Lower leg skin (tissue), 4 donors: ENCODE measurements around the gene ZC3H6. TPM values are rescaled to one million over a fixed set of nuclear protein-coding genes. Genes with fewer than 3 reads are reported as not detected.

Experiments
- DNase-seq, 2 donors: peaks; one replicate each; pipeline ENCODE4 v3.0.0-alpha.2; 2019; ENCODE audit warnings: low spot score in 2 of 2
- H3K4me3 ChIP-seq: fragments of 200-600 bp; sonication (generic); 2 replicates; pipeline ENCODE4 v1.5.1; 2017; ENCODE audit warnings: mild to moderate bottlenecking, low read depth; ENCODE audit not compliant: poor library complexity, severe bottlenecking
- POLR2A ChIP-seq, 2 donors: fragments of 450-650 bp; IDR thresholded peaks; one replicate each; pipeline ENCODE4 v1.6.1; 2016 to 2017; ENCODE audit warnings: antibody characterized with exemption in 2 of 2, mild to moderate bottlenecking in 1 of 2, moderate library complexity in 1 of 2
- WGBS, 2 donors: methylation state at CpG; one replicate each; pipeline ENCODE4 v1.1.5; 2018; 5-methylcytosine and 5-hydroxymethylcytosine counted together
- intact Hi-C: fragments of 100-400 bp; cut with DNase I; formaldehyde crosslinking; loops from one replicate; pipeline ENCODE4 v1.15.0; 2023; ENCODE audit warnings: low total_unique reads
- total RNA-seq, 4 donors: library from RNA; depleted of rRNA; stranded (reverse); fragments of >200 nt; gene quantifications; one replicate each; pipeline ENCODE4 v1.1.0, GENCODE V29; 2016
- TF ChIP-seq, protein P1 (sequence below), 3 donors: fragments of 450-650 bp; IDR thresholded peaks; one replicate each; pipeline ENCODE4 v1.5.1; 2016; ENCODE audit warnings: antibody characterized with exemption in 3 of 3, mild to moderate bottlenecking in 3 of 3, moderate library complexity in 2 of 3

ZC3H6 gene
- total RNA-seq, 4 donors from 2014 or later: 9.7 to 24.4 (median 12.6) TPM

DNA sequence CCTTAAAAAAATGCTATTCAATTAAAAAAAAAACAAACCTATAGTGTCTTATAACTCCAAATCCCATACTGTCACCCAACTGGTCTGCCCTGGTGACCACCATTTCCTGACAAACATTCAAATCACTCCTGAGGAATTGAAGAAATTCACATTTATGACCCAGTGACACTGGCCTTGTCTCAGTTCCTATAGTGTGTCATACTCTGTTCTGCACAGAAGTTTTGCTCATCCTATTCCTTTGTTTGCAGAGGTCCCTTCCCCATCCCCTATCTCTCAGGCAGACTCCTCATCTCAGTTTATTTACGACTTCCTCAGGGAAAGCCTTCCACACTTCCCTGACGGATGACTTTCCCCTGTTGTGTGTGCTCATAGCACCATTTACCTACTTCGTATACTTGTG lies 14.7 kb downstream of the ZC3H6 start:
- intact Hi-C loops: no loop called here
- WGBS, 2 donors: 89 to 90% methylated on average over 3 of the region's 3 CpGs
- DNase-seq: no peak
- no peak for TF ChIP-seq POLR2A (IDR thresholded peaks at IDR 0.05)
- TF ChIP-seq, protein P1, sequence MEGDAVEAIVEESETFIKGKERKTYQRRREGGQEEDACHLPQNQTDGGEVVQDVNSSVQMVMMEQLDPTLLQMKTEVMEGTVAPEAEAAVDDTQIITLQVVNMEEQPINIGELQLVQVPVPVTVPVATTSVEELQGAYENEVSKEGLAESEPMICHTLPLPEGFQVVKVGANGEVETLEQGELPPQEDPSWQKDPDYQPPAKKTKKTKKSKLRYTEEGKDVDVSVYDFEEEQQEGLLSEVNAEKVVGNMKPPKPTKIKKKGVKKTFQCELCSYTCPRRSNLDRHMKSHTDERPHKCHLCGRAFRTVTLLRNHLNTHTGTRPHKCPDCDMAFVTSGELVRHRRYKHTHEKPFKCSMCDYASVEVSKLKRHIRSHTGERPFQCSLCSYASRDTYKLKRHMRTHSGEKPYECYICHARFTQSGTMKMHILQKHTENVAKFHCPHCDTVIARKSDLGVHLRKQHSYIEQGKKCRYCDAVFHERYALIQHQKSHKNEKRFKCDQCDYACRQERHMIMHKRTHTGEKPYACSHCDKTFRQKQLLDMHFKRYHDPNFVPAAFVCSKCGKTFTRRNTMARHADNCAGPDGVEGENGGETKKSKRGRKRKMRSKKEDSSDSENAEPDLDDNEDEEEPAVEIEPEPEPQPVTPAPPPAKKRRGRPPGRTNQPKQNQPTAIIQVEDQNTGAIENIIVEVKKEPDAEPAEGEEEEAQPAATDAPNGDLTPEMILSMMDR (IDR thresholded peaks at IDR 0.05): no peak
- no peak overlapping the region for H3K4me3 ChIP-seq

DNA sequence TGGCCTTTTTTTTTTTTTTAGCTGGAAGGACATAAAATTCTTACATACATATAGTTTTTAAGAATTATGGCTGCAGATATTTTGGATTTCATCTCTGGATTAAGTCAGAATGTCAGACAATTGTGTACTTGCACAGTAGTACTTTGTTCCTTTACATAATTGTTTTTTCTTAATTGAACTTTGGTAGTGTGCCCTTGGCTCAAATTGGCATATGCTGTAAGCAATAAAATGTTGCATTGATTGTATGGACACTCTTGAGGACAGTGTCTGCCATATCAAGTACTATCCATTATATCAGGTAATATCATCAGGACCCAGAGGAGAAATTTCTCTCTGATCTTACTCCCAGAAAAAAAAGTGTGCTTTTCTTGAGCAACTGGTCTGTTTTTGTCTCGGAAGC lies 15.3 kb downstream of the ZC3H6 start:
- no peak for TF ChIP-seq POLR2A (IDR thresholded peaks at IDR 0.05)
- TF ChIP-seq, protein P1 (IDR thresholded peaks at IDR 0.05): no peak
- intact Hi-C loops: no loop called here
- no peak overlapping the region for H3K4me3 ChIP-seq
- 56% methylated on average over 1 of the region's 1 CpG for WGBS, 2 donors
- no peak for DNase-seq

DNA sequence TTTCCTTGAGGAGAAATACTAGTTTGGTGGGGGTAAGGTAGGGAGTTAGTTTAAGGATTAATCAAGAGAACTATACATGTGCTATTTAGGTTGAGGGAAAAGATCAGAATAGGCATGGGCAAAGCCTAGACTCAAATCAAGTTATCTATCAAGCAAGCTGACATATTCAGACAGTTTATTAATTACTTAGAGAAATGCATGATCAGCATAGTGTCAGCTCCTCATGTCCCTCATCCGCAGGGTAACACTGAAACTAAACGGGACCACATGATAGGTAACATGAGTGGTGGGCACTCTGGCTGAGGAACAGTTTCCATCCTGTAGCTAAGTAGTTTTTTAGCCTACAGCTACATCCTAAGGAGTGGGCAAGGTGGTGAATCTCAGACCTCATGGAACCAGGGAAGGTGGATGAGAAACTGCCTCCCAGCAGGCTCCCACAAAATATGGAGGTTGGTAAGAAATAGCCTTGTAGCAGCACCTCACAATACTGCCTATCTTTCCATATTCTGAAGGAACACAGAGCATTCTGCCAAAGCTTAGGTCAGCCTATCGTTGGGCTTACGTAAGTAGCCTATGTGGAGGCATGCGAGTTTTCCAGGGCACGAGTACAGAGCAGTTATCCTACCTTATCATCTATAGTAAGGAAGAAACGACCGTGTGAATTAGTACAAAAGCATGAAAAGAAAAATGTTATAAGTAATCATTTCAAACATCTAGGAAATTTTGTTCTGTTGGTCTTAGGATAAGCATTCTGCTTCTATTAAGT lies 18.4 kb downstream of the ZC3H6 start:
- TF ChIP-seq, protein P1 (IDR thresholded peaks at IDR 0.05): no peak
- no peak for TF ChIP-seq POLR2A (IDR thresholded peaks at IDR 0.05)
- intact Hi-C loops: no loop called here
- DNase-seq: no peak
- WGBS, 2 donors: 84 to 90% methylated on average over 8 of the region's 8 CpGs
- no peak overlapping the region for H3K4me3 ChIP-seq

DNA sequence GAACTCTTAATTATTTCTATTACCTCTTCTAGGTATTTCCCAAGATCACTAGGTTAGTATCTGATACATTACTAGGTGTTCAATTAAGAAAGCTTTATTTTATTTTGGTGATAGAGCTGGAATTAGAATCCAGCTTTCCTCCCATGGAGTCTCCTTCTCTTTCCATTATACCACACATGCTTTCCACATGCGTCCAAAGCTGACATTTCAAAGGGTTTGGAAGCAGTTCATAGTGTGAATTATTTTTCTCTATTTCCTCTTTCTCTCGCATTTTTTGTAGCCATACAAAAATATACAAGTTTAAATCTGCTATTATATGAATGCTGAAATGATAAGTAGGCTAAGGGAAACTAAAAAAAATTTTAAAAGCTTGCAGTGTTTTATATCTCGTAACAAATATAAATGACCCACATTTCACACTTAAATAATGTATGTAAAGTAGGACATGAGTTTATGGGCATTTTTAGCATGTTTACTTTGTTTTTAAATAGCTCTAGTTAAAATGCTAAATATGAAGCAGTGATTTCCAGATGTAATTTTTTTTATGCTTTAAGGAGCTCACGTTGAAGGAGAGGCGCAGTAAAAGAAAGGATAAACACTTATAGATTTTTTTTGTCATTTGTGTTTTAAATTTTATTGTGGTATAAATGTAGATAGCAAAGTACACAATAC lies 20.1 kb downstream of the ZC3H6 start:
- DNase-seq: no peak

DNA sequence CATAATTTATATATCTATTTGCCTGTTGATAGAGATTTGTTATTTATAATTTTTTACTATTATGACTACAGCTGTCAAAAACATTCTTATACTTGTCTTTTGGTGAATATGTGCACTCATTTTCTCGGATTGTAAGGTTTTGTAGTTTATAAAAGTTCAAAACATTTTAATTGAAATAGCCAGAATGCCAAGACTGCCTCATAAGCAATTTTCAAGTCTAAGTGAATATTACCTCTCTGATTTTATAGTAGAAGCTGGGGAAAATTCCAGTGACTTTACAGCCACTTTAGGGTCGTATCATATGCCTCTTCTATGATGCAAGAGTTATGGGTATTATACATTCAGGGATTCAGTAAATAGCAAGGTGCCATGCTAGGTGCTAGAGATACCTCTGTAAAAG lies 21.0 kb downstream of the ZC3H6 start:
- no peak for DNase-seq
- WGBS, 2 donors: 79 to 84% methylated on average over 2 of the region's 2 CpGs
- intact Hi-C loops: no loop called here
- H3K4me3 ChIP-seq: no peak overlapping the region
- TF ChIP-seq POLR2A (IDR thresholded peaks at IDR 0.05): no peak
- TF ChIP-seq, protein P1 (IDR thresholded peaks at IDR 0.05): no peak

More for the DNA sequence above, 20.1 kb downstream of the ZC3H6 start:
- H3K4me3 ChIP-seq: no peak overlapping the region
- intact Hi-C loops: no loop called here
- TF ChIP-seq, protein P1 (IDR thresholded peaks at IDR 0.05): no peak
- TF ChIP-seq POLR2A (IDR thresholded peaks at IDR 0.05): no peak
- WGBS, 2 donors: 67 to 78% methylated on average over 5 of the region's 5 CpGs
